CD4-positive, alpha-beta T cell treated with Interleukin-15 for 1 hour (primary cell): ENCODE results near the gene OAT.

Experiments
- DNase-seq: peaks from one replicate; pipeline ENCODE4 v3.0.0-alpha.2; 2020

Gene OAT

DNA sequence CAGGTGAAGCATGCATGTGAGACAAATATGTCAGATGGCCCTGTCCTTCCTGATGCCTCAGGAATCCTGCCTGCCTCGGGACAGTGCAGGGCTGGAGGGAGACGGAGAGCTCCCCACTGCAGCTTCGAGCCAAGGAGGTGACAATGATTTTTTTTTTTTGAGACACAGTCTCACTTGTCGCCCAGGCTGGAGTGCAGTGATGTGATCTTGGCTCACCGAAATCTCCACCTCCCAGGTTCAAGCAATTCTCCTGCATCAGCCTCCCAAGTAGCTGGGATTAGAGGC lies 68.8 kb downstream of the OAT start:
- no peak for DNase-seq

DNA sequence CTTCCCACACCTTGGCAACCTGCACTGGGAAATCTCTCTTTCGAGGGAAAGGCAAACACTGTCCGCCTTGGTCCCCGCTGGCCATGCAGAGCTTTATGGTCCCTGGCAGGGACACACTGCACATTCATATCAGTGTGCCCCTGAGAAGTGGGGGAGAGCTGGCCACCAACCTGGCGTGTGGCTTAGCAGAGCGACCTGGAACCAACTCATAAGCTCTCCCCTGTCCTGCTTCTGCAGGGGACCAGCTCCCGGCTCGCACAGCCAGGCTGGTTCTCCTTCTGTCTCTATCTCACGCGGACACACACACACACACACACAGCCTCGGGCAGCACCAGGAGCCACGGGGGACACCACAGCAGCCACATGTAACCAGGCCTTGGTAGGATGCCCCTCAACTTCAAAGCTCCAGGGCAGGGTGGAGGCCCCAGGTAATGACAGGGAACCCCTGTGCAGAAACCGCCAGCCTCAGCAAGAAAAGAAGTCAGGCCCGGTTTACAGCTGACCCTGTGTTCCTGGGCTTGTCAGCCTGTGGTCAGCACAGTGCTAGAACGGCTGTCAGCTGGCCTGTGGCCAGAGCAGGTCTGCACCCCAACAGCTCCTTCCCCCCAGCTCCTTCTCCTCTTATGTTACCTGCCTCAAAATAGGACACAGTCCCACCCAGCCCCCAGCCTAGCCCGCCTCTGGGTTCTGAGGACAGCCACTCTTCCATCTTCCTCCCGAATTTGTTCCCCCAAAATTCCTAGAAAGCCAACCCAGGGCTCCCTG lies 69.3 kb downstream of the OAT start:
- DNase-seq, result no peak

DNA sequence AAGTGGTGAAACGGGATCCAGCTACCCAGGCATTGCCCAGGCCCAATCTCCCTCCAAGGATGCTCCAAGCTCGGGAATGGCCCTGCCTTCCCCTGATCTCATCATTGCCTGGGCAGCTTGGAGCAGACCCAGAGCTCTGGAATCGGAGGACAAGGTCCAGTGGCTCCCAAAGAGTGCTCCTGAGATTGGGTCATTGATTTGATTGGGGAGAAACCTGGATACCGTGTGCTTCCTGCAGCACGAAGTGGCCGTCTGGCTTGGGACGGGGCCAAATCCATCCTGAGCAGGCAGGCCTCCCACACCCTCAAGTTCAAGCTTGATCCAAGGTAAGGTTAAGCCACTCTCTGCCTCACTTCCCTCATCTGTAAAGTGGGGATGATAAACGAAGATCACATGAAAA lies 69.9 kb downstream of the OAT start:
- DNase-seq, result no peak

DNA sequence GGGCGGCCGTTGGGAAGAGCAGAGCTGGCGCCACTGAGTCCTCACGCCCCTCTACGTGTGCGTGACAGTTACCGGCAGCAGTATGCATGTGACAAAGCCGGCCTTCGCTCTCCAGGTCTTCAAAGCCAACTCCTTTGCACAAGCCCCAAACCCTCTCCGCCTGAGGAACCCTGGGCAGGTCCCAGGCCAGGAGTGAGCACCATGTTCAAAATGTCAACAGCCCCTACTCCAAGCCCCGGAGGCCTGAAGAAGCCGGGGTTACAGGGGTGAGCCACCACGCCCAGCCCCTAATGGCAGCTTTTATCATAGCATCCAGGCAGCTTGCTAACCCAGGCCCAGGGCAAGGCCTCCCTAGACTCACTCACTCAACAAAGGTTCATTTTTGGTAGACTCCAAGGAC lies 70.8 kb downstream of the OAT start:
- no peak for DNase-seq
